Upper lobe of left lung (tissue), 6 donors: ENCODE data around the gene GPC5. TPM values are rescaled to one million over a fixed set of nuclear protein-coding genes. Genes with fewer than 3 reads are reported as not detected.

ENCODE experiments used
- ATAC-seq, 2 donors: fragments of 200-7000 bp; cut with Tn5 transposase; one replicate each; pipeline ENCODE4 v1.9.1; 2022; ENCODE audit warnings: mild to moderate bottlenecking in 2 of 2, moderate library complexity in 2 of 2; ENCODE audit not compliant: low FRiP score in 2 of 2
- DNase-seq, 2 donors: peaks; one replicate each; pipeline ENCODE4 v3.0.0-alpha.2; 2019 to 2020
- H3K27ac ChIP-seq, 4 donors: fragments of 200-600 bp; sonication (generic); one replicate each; pipeline ENCODE4 v1.5.1; 2016 to 2019
- H3K27me3 ChIP-seq, 4 donors: fragments of 200-600 bp; sonication (generic); one replicate each; pipeline ENCODE4 v1.5.1; 2017 to 2019
- H3K36me3 ChIP-seq, 4 donors: fragments of 200-600 bp; sonication (generic); one replicate each; pipeline ENCODE4 v1.5.1; 2016 to 2019
- H3K4me1 ChIP-seq, 4 donors: fragments of 200-600 bp; sonication (generic); one replicate each; pipeline ENCODE4 v1.5.1; 2018 to 2019
- H3K4me3 ChIP-seq, 4 donors: fragments of 200-600 bp; sonication (generic); one replicate each; pipeline ENCODE4 v1.5.1; 2017 to 2019; ENCODE audit warnings: mild to moderate bottlenecking in 2 of 4, moderate library complexity in 1 of 4
- H3K9me3 ChIP-seq, 4 donors: fragments of 200-600 bp; sonication (generic); one replicate each; pipeline ENCODE4 v1.5.1; 2018 to 2019
- CTCF ChIP-seq, 6 experiments: fragments of 450-650 bp in 4 of 6; fragments of 200-600 bp in 2 of 6; sonication (generic) in 2 of 6; IDR thresholded peaks; one replicate each; pipeline ENCODE4 v1.5.1; 2016 to 2019; ENCODE audit warnings: antibody characterized with exemption in 6 of 6
- EP300 ChIP-seq, 4 donors: sonication (generic); formaldehyde crosslinking; IDR thresholded peaks; one replicate each; pipeline ENCODE4 v1.5.1; 2017; ENCODE audit warnings: antibody characterized with exemption in 4 of 4, control low read depth in 2 of 4
- POLR2A ChIP-seq, 4 donors: fragments of 450-650 bp; IDR thresholded peaks; one replicate each; pipeline ENCODE4 v1.5.1; 2016 to 2017; ENCODE audit warnings: antibody characterized with exemption in 4 of 4, mild to moderate bottlenecking in 2 of 4
- POLR2AphosphoS5 ChIP-seq, 2 donors: sonication (generic); formaldehyde crosslinking; IDR thresholded peaks; one replicate each; pipeline ENCODE4 v1.5.1; 2017; ENCODE audit warnings: antibody characterized with exemption in 2 of 2
- WGBS, 2 donors: methylation state at CpG; one replicate each; pipeline ENCODE4 v1.1.5; 2017 to 2018; 5-methylcytosine and 5-hydroxymethylcytosine counted together
- total RNA-seq, 6 donors: library from RNA; depleted of rRNA in 4 of 6; stranded (reverse); fragments of >200 nt in 4 of 6; gene quantifications; one replicate each; pipeline versions ENCODE4 v1.1.0 to v1.2.1, GENCODE V29; 2016 to 2021
- donor health status: DM: no; HTN: no; CAD: no; lungs with moderate emphysema.
- donor health status: DM: no; HTN: yes; CAD: no; lungs with severe emphysema.

GPC5 gene
- total RNA-seq, 6 donors from 2014 or later = 7.6 to 51.4 (median 12.8) TPM

GRCh38 chr13:91459485-91459884, 61.1 kb downstream of the GPC5 start:
- Histone ChIP-seq H3K4me3 (no peak overlapping the region), H3K4me1 (no peaks in the 10 kb centered on the region), H3K27me3 (no peaks in the 10 kb centered on the region), H3K9me3 (no peaks in the 10 kb centered on the region), H3K36me3 (no peaks in the 10 kb centered on the region), H3K27ac (no peak overlapping the region)
- ATAC-seq (no peak), DNase-seq (no peak)
- TF ChIP-seq POLR2AphosphoS5 (IDR thresholded peaks at IDR 0.05) (no peak), EP300 (IDR thresholded peaks at IDR 0.05) (no peak), CTCF (IDR thresholded peaks at IDR 0.05) (no peak), POLR2A (IDR thresholded peaks at IDR 0.05) (no peak)

DNA sequence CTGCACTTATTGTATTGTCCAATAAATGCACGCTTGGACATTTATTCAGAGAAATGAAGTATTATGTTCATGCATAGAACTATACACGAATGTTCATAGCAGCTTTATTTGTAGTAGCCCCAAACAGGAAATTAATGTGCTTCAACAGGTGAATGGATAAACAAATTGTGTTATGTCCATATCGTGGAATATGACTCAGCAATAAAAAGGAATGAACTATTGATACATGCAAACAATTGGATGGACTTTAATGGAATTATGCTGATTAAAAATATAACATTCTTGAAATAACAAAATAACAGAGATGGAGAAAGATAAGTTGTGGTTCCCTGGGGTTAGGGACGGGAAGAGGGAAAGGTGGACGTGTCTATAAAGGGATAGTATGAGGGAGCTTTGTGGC, 65.9 kb downstream of the GPC5 start:
- H3K4me1 ChIP-seq = no peaks in the 10 kb centered on the region
- DNase-seq (no peak), ATAC-seq (no peak)
- H3K4me3 ChIP-seq = no peak overlapping the region
- TF ChIP-seq POLR2AphosphoS5 (IDR thresholded peaks at IDR 0.05) = no peak
- no peak for TF ChIP-seq POLR2A (IDR thresholded peaks at IDR 0.05)
- TF ChIP-seq EP300 (IDR thresholded peaks at IDR 0.05) = no peak
- no peak for TF ChIP-seq CTCF (IDR thresholded peaks at IDR 0.05)
- WGBS, 2 donors = 80 to 85% methylated on average over 5 of the region's 5 CpGs
- H3K9me3 ChIP-seq = no peaks in the 10 kb centered on the region
- H3K27ac ChIP-seq = no peak overlapping the region
- H3K27me3 ChIP-seq = no peaks in the 10 kb centered on the region
- no peaks in the 10 kb centered on the region for H3K36me3 ChIP-seq

- DNase-seq (no peak), ATAC-seq (no peak)
- no peaks in the 10 kb centered on the region for H3K27me3 ChIP-seq
- H3K9me3 ChIP-seq = no peaks in the 10 kb centered on the region
- H3K36me3 ChIP-seq = no peaks in the 10 kb centered on the region
- no peak overlapping the region for H3K4me3 ChIP-seq
- H3K4me1 ChIP-seq = no peaks in the 10 kb centered on the region
- TF ChIP-seq POLR2AphosphoS5 (IDR thresholded peaks at IDR 0.05) (no peak), POLR2A (IDR thresholded peaks at IDR 0.05) (no peak), EP300 (IDR thresholded peaks at IDR 0.05) (no peak), CTCF (IDR thresholded peaks at IDR 0.05) (no peak)
- H3K27ac ChIP-seq = no peak overlapping the region
- WGBS, 2 donors = 75 to 84% methylated on average over 3 of the region's 3 CpGs
Measured at GRCh38 chr13:91467236-91467635, 68.8 kb downstream of the GPC5 start.

DNA sequence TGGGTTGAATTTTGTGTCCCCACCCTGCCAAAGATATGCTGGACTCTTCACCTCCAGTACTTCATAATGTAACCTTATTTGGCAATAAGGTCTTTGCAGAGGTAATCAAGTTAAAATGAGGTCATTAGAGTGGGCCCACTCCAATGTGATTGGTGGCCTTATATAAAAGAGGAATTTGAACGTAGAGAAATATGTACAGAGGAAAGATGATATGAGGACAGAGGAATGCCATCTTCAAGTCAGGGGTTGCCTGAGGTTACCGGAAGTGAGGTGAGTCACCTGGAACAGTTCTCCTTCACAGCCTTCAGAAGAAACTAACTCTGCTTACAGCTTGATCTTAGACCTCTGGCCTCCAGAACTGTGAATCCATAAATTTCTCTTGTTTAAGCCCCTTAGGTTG, 69.9 kb downstream of the GPC5 start:
- ATAC-seq (no peak), DNase-seq (no peak)
- TF ChIP-seq EP300 (IDR thresholded peaks at IDR 0.05) (no peak), POLR2A (IDR thresholded peaks at IDR 0.05) (no peak), POLR2AphosphoS5 (IDR thresholded peaks at IDR 0.05) (no peak), CTCF (IDR thresholded peaks at IDR 0.05) (no peak)
- no peaks in the 10 kb centered on the region for H3K9me3 ChIP-seq
- H3K36me3 ChIP-seq = no peaks in the 10 kb centered on the region
- no peak overlapping the region for H3K27ac ChIP-seq
- H3K27me3 ChIP-seq = no peaks in the 10 kb centered on the region
- H3K4me3 ChIP-seq = no peak overlapping the region
- 63 to 65% methylated on average over 2 of the region's 2 CpGs for WGBS, 2 donors
- no peaks in the 10 kb centered on the region for H3K4me1 ChIP-seq

DNA sequence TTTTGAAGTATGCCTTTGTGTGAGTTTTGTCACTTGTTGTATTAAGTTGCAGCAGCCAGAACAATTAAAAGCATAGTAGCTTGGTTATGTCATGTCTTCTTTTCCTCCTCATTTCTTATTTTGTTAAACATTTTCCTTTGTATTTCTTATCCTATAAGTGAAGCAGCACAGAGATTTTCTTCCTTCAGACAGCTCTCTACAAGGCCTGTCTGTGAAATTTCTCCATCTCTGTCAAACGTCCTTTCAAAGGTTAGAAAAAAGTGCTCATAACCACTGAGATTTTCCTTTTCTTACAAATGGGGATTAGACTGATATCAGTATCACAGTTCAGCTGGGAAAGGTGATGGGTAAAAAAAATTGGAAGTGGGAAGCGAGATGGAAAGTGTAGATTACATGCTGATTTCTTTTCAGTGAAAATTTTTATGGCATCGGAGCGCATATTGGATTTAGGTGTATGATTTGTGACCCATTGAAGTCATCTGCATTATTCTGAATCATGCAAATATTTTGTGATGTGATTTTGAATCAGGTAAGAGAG, 71.7 kb downstream of the GPC5 start:
- TF ChIP-seq POLR2AphosphoS5 (IDR thresholded peaks at IDR 0.05) (no peak), EP300 (IDR thresholded peaks at IDR 0.05) (no peak), CTCF (IDR thresholded peaks at IDR 0.05) (no peak), POLR2A (IDR thresholded peaks at IDR 0.05) (no peak)
- ATAC-seq (no peak), DNase-seq (no peak)
- no peaks in the 10 kb centered on the region for H3K36me3 ChIP-seq
- H3K9me3 ChIP-seq = no peaks in the 10 kb centered on the region
- no peak overlapping the region for H3K27ac ChIP-seq
- no peak overlapping the region for H3K4me3 ChIP-seq
- no peaks in the 10 kb centered on the region for H3K4me1 ChIP-seq
- WGBS, 2 donors = 76 to 81% methylated on average over 4 of the region's 4 CpGs
- H3K27me3 ChIP-seq = no peaks in the 10 kb centered on the region
